Mesodermal cell (in vitro differentiated cells): ENCODE data around the gene PREP.
"Not testable (repeated sequence)": the region's sequence is repeated elsewhere in the genome, so short reads cannot be mapped to it uniquely, and the experiment has no call there.

Experiments used
- H3K27ac ChIP-seq: 2 replicates; pipeline ENCODE4 v1.7.0; 2013; ENCODE audit warnings: mild to moderate bottlenecking, low read depth, low read length, moderate library complexity; ENCODE audit not compliant: severe bottlenecking
- H3K36me3 ChIP-seq: 2 replicates; pipeline ENCODE4 v1.7.1; 2013; ENCODE audit warnings: mild to moderate bottlenecking, low read length, moderate library complexity; ENCODE audit not compliant: control insufficient read depth, insufficient read depth
- H3K4me1 ChIP-seq: one replicate; pipeline ENCODE4 v1.7.1; 2013; ENCODE audit warnings: mild to moderate bottlenecking, low read length; ENCODE audit not compliant: insufficient read depth, control insufficient read depth, poor library complexity, severe bottlenecking
- H3K4me3 ChIP-seq: 2 replicates; pipeline ENCODE4 v1.7.0; 2013; ENCODE audit warnings: low read length, control low read depth, mild to moderate bottlenecking; ENCODE audit not compliant: insufficient read depth, poor library complexity, severe bottlenecking; ENCODE audit errors: extremely low read depth
- H3K9me3 ChIP-seq: 2 replicates; pipeline ENCODE4 v1.7.1; 2013; ENCODE audit warnings: mild to moderate bottlenecking, low read length, moderate library complexity; ENCODE audit not compliant: control insufficient read depth
- WGBS, 2 experiments: methylation state at CpG; one replicate each; pipeline ENCODE4 v1.1.5; 2013; ENCODE audit warnings: missing lambda C conversion rate in 2 of 2; ENCODE audit not compliant: insufficient coverage in 2 of 2; 5-methylcytosine and 5-hydroxymethylcytosine counted together

The PREP gene

DNA sequence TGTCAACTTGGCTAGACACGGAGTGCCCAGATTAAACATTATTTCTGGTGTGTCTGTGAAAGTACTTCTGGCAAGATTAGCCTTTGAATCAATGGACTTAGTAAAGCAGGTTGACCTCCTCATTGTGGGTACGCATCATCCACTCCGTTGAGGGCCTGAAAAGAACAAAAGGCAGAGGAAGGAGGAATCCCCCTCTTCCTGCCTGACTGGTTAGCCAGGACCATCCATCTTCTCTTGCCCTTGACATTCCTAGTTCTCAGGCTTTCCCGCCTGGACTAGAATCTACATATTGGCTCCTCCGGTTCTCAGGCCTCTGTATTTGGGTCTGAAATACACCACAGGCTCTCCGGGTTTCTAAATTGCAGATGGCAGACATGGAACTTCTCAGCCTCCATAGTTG, 149.1 kb downstream of the PREP start:
- WGBS, 2 experiments = 94 to 96% methylated on average over 4 to 5 of the region's 6 CpGs
- H3K27ac ChIP-seq = no peak overlapping the region
- H3K4me1 ChIP-seq = no peaks in the 10 kb centered on the region
- H3K9me3 ChIP-seq = no peaks in the 10 kb centered on the region
- H3K4me3 ChIP-seq = no peak overlapping the region
- no peaks in the 10 kb centered on the region for H3K36me3 ChIP-seq

DNA sequence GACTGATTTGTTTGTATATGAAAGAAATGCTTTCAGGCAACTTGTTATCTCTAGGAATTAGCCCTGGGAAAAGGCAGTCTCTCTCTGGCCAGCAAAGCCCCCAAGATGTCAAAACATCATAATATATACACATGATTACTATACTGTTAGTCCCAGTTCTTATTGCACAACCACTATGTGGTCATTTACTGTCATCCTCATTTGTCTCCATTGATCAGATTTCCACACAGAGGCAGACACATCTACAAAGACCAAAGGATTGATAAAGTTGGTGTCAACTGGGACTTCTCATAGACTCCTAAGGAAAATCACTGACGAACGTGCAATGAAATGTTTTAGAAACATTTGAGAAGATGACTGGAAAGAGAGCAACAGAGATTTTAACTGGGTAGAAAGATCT, 151.2 kb downstream of the PREP start:
- Histone ChIP-seq H3K27ac (no peak overlapping the region), H3K4me1 (no peaks in the 10 kb centered on the region), H3K4me3 (no peak overlapping the region), H3K9me3 (no peaks in the 10 kb centered on the region), H3K36me3 (no peaks in the 10 kb centered on the region)
- 100% methylated on average over 1 to 2 of the region's 2 CpGs for WGBS, 2 experiments

DNA sequence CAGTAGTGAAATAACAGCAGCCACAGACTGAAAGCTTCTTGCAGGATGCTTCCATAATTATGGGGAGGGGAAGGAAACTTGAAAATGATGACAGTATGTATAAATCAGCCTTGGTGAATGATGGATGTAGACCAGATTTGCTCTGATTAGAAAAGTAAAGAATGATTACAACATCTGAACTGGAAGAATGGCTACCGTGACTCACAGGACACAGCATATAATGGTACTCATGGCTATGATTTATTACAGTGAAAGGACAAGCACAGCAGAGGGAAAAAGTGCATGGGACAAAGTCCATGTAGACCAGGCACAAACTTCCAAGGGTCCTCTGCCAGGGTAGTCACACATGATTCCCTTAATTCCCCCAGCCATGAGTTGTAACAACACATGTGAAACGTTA, 152.3 kb downstream of the PREP start:
- H3K4me1 ChIP-seq = no peaks in the 10 kb centered on the region
- 57 to 92% methylated on average over 1 to 2 of the region's 2 CpGs for WGBS, 2 experiments
- H3K9me3 ChIP-seq = no peaks in the 10 kb centered on the region
- H3K4me3 ChIP-seq = no peak overlapping the region
- no peak overlapping the region for H3K27ac ChIP-seq
- no peaks in the 10 kb centered on the region for H3K36me3 ChIP-seq

DNA sequence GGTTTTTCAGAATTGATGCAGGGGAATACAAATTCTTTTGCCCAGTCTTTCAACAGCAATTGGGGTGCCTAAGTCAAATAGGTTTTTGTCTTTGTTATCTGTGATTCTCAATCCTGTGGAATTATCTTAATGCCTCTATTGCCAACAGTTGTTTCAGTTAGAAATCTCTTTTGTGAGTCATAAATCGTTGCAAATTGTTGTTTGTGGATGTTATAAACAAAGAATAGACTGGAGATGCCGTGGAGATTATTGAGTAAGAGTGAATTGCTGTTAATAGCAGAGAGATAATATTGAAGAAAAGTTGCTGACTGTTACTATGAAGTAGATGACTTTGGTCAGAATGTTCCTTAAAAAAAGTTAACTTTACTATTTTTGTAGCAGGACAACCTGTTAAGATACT, 159.4 kb downstream of the PREP start:
- H3K9me3 ChIP-seq = no peaks in the 10 kb centered on the region
- H3K27ac ChIP-seq = no peak overlapping the region
- no peaks in the 10 kb centered on the region for H3K36me3 ChIP-seq
- H3K4me1 ChIP-seq = no peaks in the 10 kb centered on the region
- no peak overlapping the region for H3K4me3 ChIP-seq
- WGBS, 2 experiments = 79 to 86% methylated on average over 2 of the region's 2 CpGs

DNA sequence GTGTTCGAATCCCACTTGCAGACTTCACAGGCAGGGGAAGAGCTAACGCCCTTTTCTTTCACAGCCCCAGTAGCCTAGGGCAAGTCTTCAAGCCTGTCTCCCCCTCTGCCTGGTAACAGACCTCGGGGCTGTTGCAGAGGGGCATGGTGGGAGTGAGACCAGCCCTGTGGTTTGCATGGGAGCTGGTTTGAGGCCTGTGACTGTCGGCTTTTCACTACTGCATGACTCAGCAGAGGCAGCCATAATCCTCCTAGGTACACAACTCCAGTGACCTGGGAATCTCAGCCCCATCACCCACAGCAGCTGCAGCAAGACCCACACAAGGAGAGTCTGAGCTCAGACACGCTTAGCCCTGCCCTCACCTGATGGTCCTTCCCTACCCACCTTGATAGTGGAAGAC, 167.7 kb downstream of the PREP start:
- 73 to 96% methylated on average over 3 to 4 of the region's 5 CpGs for WGBS, 2 experiments
- Histone ChIP-seq H3K9me3 (peaks cover 5% of the 10 kb centered on the region), H3K27ac (no peak overlapping the region), H3K4me3 (no peak overlapping the region), H3K4me1 (no peaks in the 10 kb centered on the region), H3K36me3 (no peaks in the 10 kb centered on the region)

DNA sequence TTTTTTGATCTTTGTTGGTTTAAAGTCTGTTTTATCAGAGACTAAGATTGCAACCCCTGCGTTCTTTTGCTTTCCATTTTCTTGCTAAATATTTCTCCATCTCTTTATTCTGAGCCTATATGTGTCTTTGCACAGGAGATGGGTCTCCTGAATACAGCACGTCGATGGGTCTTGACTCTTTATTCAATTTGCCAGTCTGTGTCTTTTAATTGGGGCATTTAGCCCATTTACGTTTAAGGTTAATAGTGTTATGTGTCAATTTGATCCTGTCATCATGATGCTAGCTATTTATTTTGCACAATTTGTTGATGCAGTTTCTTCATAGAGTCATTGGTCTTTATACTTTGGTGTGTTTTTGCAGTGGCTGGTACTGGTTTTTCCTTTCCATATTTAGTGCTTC, 171.1 kb downstream of the PREP start:
- H3K36me3 ChIP-seq, H3K4me1 ChIP-seq, H3K4me3 ChIP-seq, H3K9me3 ChIP-seq, H3K27ac ChIP-seq: not testable (repeated sequence)
- WGBS, 2 experiments = 80 to 95% methylated on average over 2 to 3 of the region's 4 CpGs
